ENCODE measurements around the gene ASL.
A peak's percentile ranks its signal among the peaks of the same experiment; 100 is the strongest.
"Not testable (repeated sequence)": the region's sequence is repeated elsewhere in the genome, so short reads cannot be mapped to it uniquely, and the experiment has no call there.

The ASL gene

GRCh38 chr7:66095010-66095409, 19.4 kb downstream of the ASL start:
- Mint-ChIP-seq H3K4me3 (no peak overlapping the region), H3K4me1 (peaks cover 6% of the 10 kb centered on the region), H3K27me3 (no peaks in the 10 kb centered on the region), H3K9me3 (no peaks in the 10 kb centered on the region), H3K27ac (no peak overlapping the region), H3K36me3 (ENCODE audit: low read depth) (no peaks in the 10 kb centered on the region)
- DNase-seq = no peak
- no peak for ATAC-seq

- DNase-seq = no peak
- no peak overlapping the region for H3K27ac Mint-ChIP-seq
- H3K9me3 Mint-ChIP-seq = no peaks in the 10 kb centered on the region
- no peaks in the 10 kb centered on the region for H3K36me3 Mint-ChIP-seq (ENCODE audit: low read depth)
- no peak for ATAC-seq
- no peaks in the 10 kb centered on the region for H3K27me3 Mint-ChIP-seq
- H3K4me1 Mint-ChIP-seq = peaks cover 10% of the 10 kb centered on the region
- H3K4me3 Mint-ChIP-seq = no peak overlapping the region
Measured at GRCh38 chr7:66099232-66099550, 23.6 kb downstream of the ASL start.

- DNase-seq (peak; percentile 20), ATAC-seq (peak; percentile 89)
- Mint-ChIP-seq H3K9me3 (no peaks in the 10 kb centered on the region), H3K36me3 (ENCODE audit: low read depth) (no peaks in the 10 kb centered on the region), H3K4me3 (peak overlapping the region; percentile 65), H3K27me3 (no peaks in the 10 kb centered on the region), H3K27ac (peak overlapping the region; percentile 77), H3K4me1 (peaks cover 10% of the 10 kb centered on the region)
Measured at GRCh38 chr7:66099551-66100407, 24.2 kb downstream of the ASL start.

GRCh38 chr7:66100408-66101050, 24.9 kb downstream of the ASL start:
- Mint-ChIP-seq H3K4me1 (peaks cover 10% of the 10 kb centered on the region), H3K4me3 (peak overlapping the region; percentile 65), H3K9me3 (no peaks in the 10 kb centered on the region), H3K36me3 (ENCODE audit: low read depth) (no peaks in the 10 kb centered on the region), H3K27ac (no peak overlapping the region), H3K27me3 (no peaks in the 10 kb centered on the region)
- DNase-seq = no peak
- no peak for ATAC-seq

GRCh38 chr7:66102168-66102567, 26.5 kb downstream of the ASL start:
- H3K27me3 Mint-ChIP-seq; H3K27ac Mint-ChIP-seq; ATAC-seq; H3K36me3 Mint-ChIP-seq (ENCODE audit: low read depth); H3K9me3 Mint-ChIP-seq; H3K4me3 Mint-ChIP-seq; H3K4me1 Mint-ChIP-seq; DNase-seq: not testable (repeated sequence)

GRCh38 chr7:66103994-66104393, 28.4 kb downstream of the ASL start:
- not testable (repeated sequence) for H3K4me3 Mint-ChIP-seq; H3K36me3 Mint-ChIP-seq (ENCODE audit: low read depth); DNase-seq; ATAC-seq; H3K27ac Mint-ChIP-seq; H3K4me1 Mint-ChIP-seq; H3K27me3 Mint-ChIP-seq; H3K9me3 Mint-ChIP-seq

GRCh38 chr7:66105263-66105748, 29.7 kb downstream of the ASL start:
- ATAC-seq = no peak
- no peak overlapping the region for H3K27ac Mint-ChIP-seq
- no peaks in the 10 kb centered on the region for H3K9me3 Mint-ChIP-seq
- no peaks in the 10 kb centered on the region for H3K36me3 Mint-ChIP-seq (ENCODE audit: low read depth)
- DNase-seq = no peak
- H3K4me1 Mint-ChIP-seq = peaks cover under 1% of the 10 kb centered on the region
- H3K27me3 Mint-ChIP-seq = no peaks in the 10 kb centered on the region
- no peak overlapping the region for H3K4me3 Mint-ChIP-seq

- H3K4me1 Mint-ChIP-seq; ATAC-seq; H3K4me3 Mint-ChIP-seq; H3K27me3 Mint-ChIP-seq; H3K9me3 Mint-ChIP-seq; H3K27ac Mint-ChIP-seq; H3K36me3 Mint-ChIP-seq (ENCODE audit: low read depth); DNase-seq: not testable (repeated sequence)
Measured at GRCh38 chr7:66108410-66108809, 32.8 kb downstream of the ASL start.

GRCh38 chr7:66110856-66111255, 35.2 kb downstream of the ASL start:
- ATAC-seq = no peak
- Mint-ChIP-seq H3K27ac (peak overlapping the region; percentile 64), H3K4me1 (peaks cover 19% of the 10 kb centered on the region), H3K36me3 (ENCODE audit: low read depth) (peaks cover 7% of the 10 kb centered on the region), H3K4me3 (no peak overlapping the region), H3K27me3 (no peaks in the 10 kb centered on the region), H3K9me3 (no peaks in the 10 kb centered on the region)
- peak; percentile 27 for DNase-seq

GRCh38 chr7:66114743-66115649, 39.4 kb downstream of the ASL start, which contains the start of gene CRCP:
Gene CRCP (plus strand): TSS chr7:66114847. CDS start chr7:66114963, 116 bp downstream.
- Mint-ChIP-seq H3K27me3 (no peaks in the 10 kb centered on the region), H3K27ac (peak within 1 kb of the TSS; percentile 98), H3K4me3 (peak within 1 kb of the TSS; percentile 100), H3K9me3 (no peaks in the 10 kb centered on the region), H3K4me1 (peaks cover 57% of the 10 kb centered on the region), H3K36me3 (ENCODE audit: low read depth) (peaks cover 33% of the 10 kb centered on the region)
- DNase-seq (peak; percentile 88), ATAC-seq (peak; percentile 80)

- Mint-ChIP-seq H3K36me3 (ENCODE audit: low read depth) (peaks cover 34% of the 10 kb centered on the region), H3K27ac (peak overlapping the region; percentile 68), H3K4me3 (peak overlapping the region; percentile 100), H3K4me1 (peaks cover 57% of the 10 kb centered on the region)
- H3K27me3 Mint-ChIP-seq, H3K9me3 Mint-ChIP-seq, DNase-seq: not testable (repeated sequence)
- peak; percentile 34 for ATAC-seq
Measured at GRCh38 chr7:66116680-66117420, 41.2 kb downstream of the ASL start.

GRCh38 chr7:66118603-66119002, 43.0 kb downstream of the ASL start:
- Mint-ChIP-seq H3K27ac (no peak overlapping the region), H3K9me3 (no peaks in the 10 kb centered on the region), H3K36me3 (ENCODE audit: low read depth) (peaks cover 34% of the 10 kb centered on the region), H3K4me3 (no peak overlapping the region), H3K4me1 (peaks cover 65% of the 10 kb centered on the region), H3K27me3 (no peaks in the 10 kb centered on the region)
- DNase-seq (no peak), ATAC-seq (no peak)

- DNase-seq = no peak
- H3K27me3 Mint-ChIP-seq = no peaks in the 10 kb centered on the region
- H3K4me3 Mint-ChIP-seq = no peak overlapping the region
- no peak for ATAC-seq
- no peak overlapping the region for H3K27ac Mint-ChIP-seq
- peaks cover 34% of the 10 kb centered on the region for H3K36me3 Mint-ChIP-seq (ENCODE audit: low read depth)
- no peaks in the 10 kb centered on the region for H3K9me3 Mint-ChIP-seq
- peaks cover 62% of the 10 kb centered on the region for H3K4me1 Mint-ChIP-seq
Measured at GRCh38 chr7:66119245-66119850, 43.7 kb downstream of the ASL start.

GRCh38 chr7:66123175-66123528, 47.5 kb downstream of the ASL start:
- H3K4me1 Mint-ChIP-seq = peaks cover 61% of the 10 kb centered on the region
- no peaks in the 10 kb centered on the region for H3K27me3 Mint-ChIP-seq
- ATAC-seq (no peak), DNase-seq (no peak)
- H3K36me3 Mint-ChIP-seq (ENCODE audit: low read depth) = peaks cover 13% of the 10 kb centered on the region
- H3K9me3 Mint-ChIP-seq = no peaks in the 10 kb centered on the region
- no peak overlapping the region for H3K4me3 Mint-ChIP-seq
- H3K27ac Mint-ChIP-seq = no peak overlapping the region
